ENCODE results near the gene ENPP7. TPM values are rescaled to one million over a fixed set of nuclear protein-coding genes. Genes with fewer than 3 reads are reported as not detected.

The ENPP7 gene
- polyA plus RNA-seq, 3 donors, result not detected

GRCh38 chr17:79739148-79740062 is 8.7 kb downstream of the ENPP7 start:
- intact Hi-C loops (cut with micrococcal nuclease), result no loop called here
- H3K79me2 ChIP-seq (ENCODE audit: insufficient read depth, low read length), result no peaks in the 10 kb centered on the region
- Mint-ChIP-seq H3K4me3 (peak overlapping the region in 1 of 2 donors; percentile 54), H3K36me3 (no peaks in the 10 kb centered on the region), H3K27me3 (ENCODE audit: low read depth in 3 of 3) (peaks cover 24 to 62% (median 43%) of the 10 kb centered on the region in 3 donors), H3K27ac (peak overlapping the region in 2 of 7 donors; percentile 43 to 49), H3K9me3 (peaks cover 0 to 2% (median 0%) of the 10 kb centered on the region in 7 donors), H3K4me1 (peaks cover 5% of the 10 kb centered on the region)
- H3K36me3 ChIP-seq (replicated peaks in 1 of 2; ENCODE audit: control insufficient read depth in 1 of 2, insufficient read depth in 2 of 2, low read length in 2 of 2), result no peaks in the 10 kb centered on the region
- H3K9me3 ChIP-seq (replicated peaks in 1 of 2; ENCODE audit: control insufficient read depth in 1 of 2, insufficient read depth in 1 of 2, low read length in 2 of 2), result no peaks in the 10 kb centered on the region
- no peak overlapping the region for H3K4me2 ChIP-seq (replicated peaks; ENCODE audit: extremely low read depth, low read length, poor library complexity, severe bottlenecking)
- H3K9ac ChIP-seq (ENCODE audit: insufficient read depth, low read length, poor library complexity, severe bottlenecking), result no peak overlapping the region
- H3K27me3 ChIP-seq (ENCODE audit: control insufficient read depth in 2 of 2, insufficient read depth in 2 of 2, low read length in 2 of 2), result peaks cover 0 to 26% of the 10 kb centered on the region in 2 donors
- H4K20me1 ChIP-seq (ENCODE audit: insufficient read depth, low read length), result no peaks in the 10 kb centered on the region
- no peak for DNase-seq
- H3K4me3 ChIP-seq (replicated peaks in 1 of 3; ENCODE audit: low read depth in 2 of 3, low read length in 3 of 3), result no peak overlapping the region
- TF ChIP-seq, protein P1, sequence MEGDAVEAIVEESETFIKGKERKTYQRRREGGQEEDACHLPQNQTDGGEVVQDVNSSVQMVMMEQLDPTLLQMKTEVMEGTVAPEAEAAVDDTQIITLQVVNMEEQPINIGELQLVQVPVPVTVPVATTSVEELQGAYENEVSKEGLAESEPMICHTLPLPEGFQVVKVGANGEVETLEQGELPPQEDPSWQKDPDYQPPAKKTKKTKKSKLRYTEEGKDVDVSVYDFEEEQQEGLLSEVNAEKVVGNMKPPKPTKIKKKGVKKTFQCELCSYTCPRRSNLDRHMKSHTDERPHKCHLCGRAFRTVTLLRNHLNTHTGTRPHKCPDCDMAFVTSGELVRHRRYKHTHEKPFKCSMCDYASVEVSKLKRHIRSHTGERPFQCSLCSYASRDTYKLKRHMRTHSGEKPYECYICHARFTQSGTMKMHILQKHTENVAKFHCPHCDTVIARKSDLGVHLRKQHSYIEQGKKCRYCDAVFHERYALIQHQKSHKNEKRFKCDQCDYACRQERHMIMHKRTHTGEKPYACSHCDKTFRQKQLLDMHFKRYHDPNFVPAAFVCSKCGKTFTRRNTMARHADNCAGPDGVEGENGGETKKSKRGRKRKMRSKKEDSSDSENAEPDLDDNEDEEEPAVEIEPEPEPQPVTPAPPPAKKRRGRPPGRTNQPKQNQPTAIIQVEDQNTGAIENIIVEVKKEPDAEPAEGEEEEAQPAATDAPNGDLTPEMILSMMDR (IDR thresholded peaks at IDR 0.05), result no peak
- peaks cover 6 to 7% of the 10 kb centered on the region in 2 donors for H3K4me1 ChIP-seq (ENCODE audit: control insufficient read depth in 1 of 2, insufficient read depth in 2 of 2, low read length in 2 of 2)
- no peak overlapping the region for H2AFZ ChIP-seq (ENCODE audit: insufficient read depth, low read depth, low read length, poor library complexity, severe bottlenecking)
- WGBS (ENCODE audit: insufficient coverage), result 92% methylated on average over 28 of the region's 28 CpGs
- no peak overlapping the region for H3K27ac ChIP-seq (ENCODE audit: low read depth in 1 of 2, low read length in 2 of 2)

- DNase-seq, result no peak
- Histone ChIP-seq H3K4me3 (replicated peaks in 1 of 3; ENCODE audit: low read depth in 2 of 3, low read length in 3 of 3) (no peak overlapping the region), H3K79me2 (ENCODE audit: insufficient read depth, low read length) (no peaks in the 10 kb centered on the region), H4K20me1 (ENCODE audit: insufficient read depth, low read length) (no peaks in the 10 kb centered on the region), H3K4me1 (ENCODE audit: control insufficient read depth in 1 of 2, insufficient read depth in 2 of 2, low read length in 2 of 2) (peaks cover 6 to 7% of the 10 kb centered on the region in 2 donors), H2AFZ (ENCODE audit: insufficient read depth, low read depth, low read length, poor library complexity, severe bottlenecking) (no peak overlapping the region), H3K27me3 (ENCODE audit: control insufficient read depth in 2 of 2, insufficient read depth in 2 of 2, low read length in 2 of 2) (peaks cover 0 to 31% of the 10 kb centered on the region in 2 donors), H3K9ac (ENCODE audit: insufficient read depth, low read length, poor library complexity, severe bottlenecking) (no peak overlapping the region), H3K4me2 (replicated peaks; ENCODE audit: extremely low read depth, low read length, poor library complexity, severe bottlenecking) (no peak overlapping the region), H3K9me3 (replicated peaks in 1 of 2; ENCODE audit: control insufficient read depth in 1 of 2, insufficient read depth in 1 of 2, low read length in 2 of 2) (no peaks in the 10 kb centered on the region), H3K27ac (ENCODE audit: low read depth in 1 of 2, low read length in 2 of 2) (no peak overlapping the region), H3K36me3 (replicated peaks in 1 of 2; ENCODE audit: control insufficient read depth in 1 of 2, insufficient read depth in 2 of 2, low read length in 2 of 2) (no peaks in the 10 kb centered on the region)
- H3K4me1 Mint-ChIP-seq, result peaks cover 5% of the 10 kb centered on the region
- no peaks in the 10 kb centered on the region for H3K36me3 Mint-ChIP-seq
- TF ChIP-seq, protein P1 (IDR thresholded peaks at IDR 0.05), result no peak
- peak overlapping the region in 1 of 2 donors; percentile 52 for H3K4me3 Mint-ChIP-seq
- H3K9me3 Mint-ChIP-seq, result peaks cover 0 to 2% (median 0%) of the 10 kb centered on the region in 7 donors
- WGBS (ENCODE audit: insufficient coverage), result 39% methylated on average over 5 of the region's 8 CpGs
- H3K27me3 Mint-ChIP-seq (ENCODE audit: low read depth in 3 of 3), result peaks cover 30 to 72% (median 45%) of the 10 kb centered on the region in 3 donors
- peak overlapping the region in 1 of 7 donors; percentile 15 for H3K27ac Mint-ChIP-seq
- intact Hi-C loops (cut with micrococcal nuclease), result no loop called here
These were observed 9.7 kb downstream of the ENPP7 start for GRCh38 chr17:79740413-79740812.
